Ammon's horn (tissue), 1 donor: Measurements from ENCODE around the gene RSAD2.
"Not testable (repeated sequence)": the region's sequence is repeated elsewhere in the genome, so short reads cannot be mapped to it uniquely, and the experiment has no call there.

Source experiments
- DNase-seq: peaks from one replicate; pipeline ENCODE4 v3.0.0-alpha.2; 2016; ENCODE audit warnings: low spot score

Gene RSAD2

GRCh38 chr2:6864231-6864754 lies 13.3 kb upstream of the RSAD2 start:
- no peak for DNase-seq

GRCh38 chr2:6864923-6865345 lies 12.6 kb upstream of the RSAD2 start:
- DNase-seq: no peak

GRCh38 chr2:6865346-6866274 lies 12.0 kb upstream of the RSAD2 start, which contains the start of gene CMPK2:
CMPK2 (minus strand) TSS chr2:6865907; CDS start chr2:6865696, 211 bp downstream.
- peak; percentile 47 for DNase-seq

GRCh38 chr2:6866275-6866671 lies 11.3 kb upstream of the RSAD2 start:
- peak; percentile 70 for DNase-seq

GRCh38 chr2:6866982-6867381 lies 10.6 kb upstream of the RSAD2 start:
- DNase-seq: no peak

GRCh38 chr2:6872394-6872793 lies 5.2 kb upstream of the RSAD2 start:
- no peak for DNase-seq

GRCh38 chr2:6874032-6874431 lies 3.5 kb upstream of the RSAD2 start:
- DNase-seq: no peak

GRCh38 chr2:6876309-6876708 lies 1.3 kb upstream of the RSAD2 start:
- DNase-seq: no peak

- no peak for DNase-seq
Measured at GRCh38 chr2:6878549-6878948, 972 bp downstream of the RSAD2 start.

- no peak for DNase-seq
Measured at GRCh38 chr2:6879011-6879410, 1.4 kb downstream of the RSAD2 start.

- DNase-seq: no peak
Measured at GRCh38 chr2:6880200-6880733, 2.7 kb downstream of the RSAD2 start.

GRCh38 chr2:6881046-6881445 lies 3.5 kb downstream of the RSAD2 start:
- no peak for DNase-seq

- no peak for DNase-seq
Measured at GRCh38 chr2:6881516-6881915, 3.9 kb downstream of the RSAD2 start.

GRCh38 chr2:6883448-6884122 lies 6.0 kb downstream of the RSAD2 start:
- peak; percentile 14 for DNase-seq

GRCh38 chr2:6885551-6885950 lies 8.0 kb downstream of the RSAD2 start:
- no peak for DNase-seq

- DNase-seq: no peak
Measured at GRCh38 chr2:6885968-6886367, 8.4 kb downstream of the RSAD2 start.

GRCh38 chr2:6887751-6888192 lies 10.2 kb downstream of the RSAD2 start:
- DNase-seq: no peak

- no peak for DNase-seq
Measured at GRCh38 chr2:6888724-6889123, 11.1 kb downstream of the RSAD2 start.

- no peak for DNase-seq
Measured at GRCh38 chr2:6893876-6894482, 16.4 kb downstream of the RSAD2 start.

GRCh38 chr2:6896930-6897759 lies 19.6 kb downstream of the RSAD2 start:
- DNase-seq: peak; percentile 66

GRCh38 chr2:6902581-6902980 lies 25.0 kb downstream of the RSAD2 start:
- DNase-seq: not testable (repeated sequence)
